ENCODE measurements around the gene NUDCD3. TPM values are rescaled to one million over a fixed set of nuclear protein-coding genes. Genes with fewer than 3 reads are reported as not detected.

Gene NUDCD3
- total and polyA plus RNA-seq, 2 of the 8 experiments (the other 6 are each of a cell fraction or from before 2014, with no cell fraction given): 35.2 to 93.7 TPM

DNA sequence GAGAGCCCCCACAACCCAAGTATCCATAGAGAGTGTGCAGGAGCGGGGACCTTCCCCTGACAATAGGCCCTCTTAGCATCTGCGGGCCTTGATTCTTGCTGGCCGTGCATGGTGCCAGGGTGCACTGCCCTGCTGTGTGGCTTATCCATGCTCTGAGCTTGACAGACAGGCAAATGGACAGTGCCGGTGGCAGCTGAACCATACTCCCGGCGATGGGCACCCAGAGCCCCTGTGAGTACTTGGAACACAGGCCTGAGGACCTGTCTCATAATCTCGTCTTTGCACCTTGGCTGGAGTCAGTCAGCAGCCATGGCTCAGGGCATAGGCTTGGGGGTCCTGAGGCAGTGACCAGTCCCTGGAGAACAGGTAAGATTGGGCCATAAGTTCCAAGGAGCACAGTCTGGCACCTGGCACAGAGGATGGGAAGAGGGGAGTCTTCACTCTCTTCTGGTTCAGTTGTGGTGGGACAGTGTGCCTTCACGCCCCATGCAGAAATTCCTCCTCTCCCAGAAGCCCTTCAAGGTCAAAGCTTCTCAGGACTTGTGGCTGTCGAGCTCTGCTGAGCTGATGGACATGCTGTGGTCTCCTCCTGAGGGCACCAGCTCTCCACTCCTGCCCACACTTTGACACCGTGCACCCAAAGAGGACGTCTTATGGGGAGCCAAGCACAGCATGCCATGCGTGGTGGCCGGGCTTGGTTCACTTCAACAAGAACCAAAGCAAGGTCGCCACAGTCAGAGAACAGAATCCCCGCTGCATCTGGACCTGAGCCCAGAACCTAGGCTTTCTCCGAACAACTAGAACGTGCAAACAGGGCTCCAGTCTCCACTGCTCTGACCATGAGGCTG lies 105.6 kb downstream of the NUDCD3 start (continued):
- TF ChIP-seq PHF8 (conservative IDR thresholded peaks at IDR 0.05; ENCODE audit: low read depth, low read length): no peak
- no peak for TF ChIP-seq RXRA (IDR thresholded peaks at IDR 0.05; ENCODE audit: insufficient read depth, low read depth, low read length)
- no peak for TF ChIP-seq JUND (IDR thresholded peaks at IDR 0.05; ENCODE audit: low read length)
- no peak for TF ChIP-seq CHD1 (IDR thresholded peaks at IDR 0.05; ENCODE audit: low read depth, low read length)
- TF ChIP-seq CTBP2 (IDR thresholded peaks at IDR 0.05; ENCODE audit: borderline replicate concordance, insufficient read depth, insufficient read length, low read length): no peak
- TF ChIP-seq HDAC6 (IDR thresholded peaks at IDR 0.05; ENCODE audit: low read depth, low read length): no peak
- TF ChIP-seq USF2 (IDR thresholded peaks at IDR 0.05; ENCODE audit: low read length): no peak
- no peak for TF ChIP-seq KDM1A (IDR thresholded peaks at IDR 0.05; ENCODE audit: borderline replicate concordance, low read length)
- no peak for TF ChIP-seq TEAD4 (IDR thresholded peaks at IDR 0.05; ENCODE audit: low read depth, low read length)

Measured in H1 (cell line).